HEK293T (cell line): Measurements from ENCODE around the gene TREX2.

Experiments used
- CTCF ChIA-PET: fragments of 350-600 bp; formaldehyde crosslinking; extraction: SDS; loops from one replicate; lab custom pipeline; 2021; ENCODE audit warnings: antibody characterized with exemption, inconsistent platforms; lab: Yijun Ruan, JAX
- POLR2A ChIA-PET: fragments of 350-600 bp; formaldehyde crosslinking; extraction: SDS; loops from one replicate; lab custom pipeline; 2020; ENCODE audit warnings: antibody characterized with exemption, inconsistent platforms; lab: Yijun Ruan, JAX
- DNase-seq: peaks from one replicate; pipeline ENCODE4 v3.0.0; 2012; ENCODE audit warnings: mixed read lengths; ENCODE audit errors: extremely low spot score
- ARNT ChIP-seq: fragments of 450-650 bp; IDR thresholded peaks from 2 replicates; pipeline ENCODE4 v1.6.1; 2017; ENCODE audit warnings: mild to moderate bottlenecking
- BHLHE40 ChIP-seq: fragments of 450-650 bp; IDR thresholded peaks from 2 replicates; pipeline ENCODE4 v1.6.1; 2016; ENCODE audit warnings: mild to moderate bottlenecking, moderate library complexity, borderline replicate concordance
- CTBP1 ChIP-seq: fragments of 450-650 bp; IDR thresholded peaks from 2 replicates; pipeline ENCODE4 v1.6.1; 2016; ENCODE audit warnings: borderline replicate concordance
- ELF4 ChIP-seq: fragments of 450-650 bp; IDR thresholded peaks from 2 replicates; pipeline ENCODE4 v1.6.1; 2017; ENCODE audit warnings: antibody characterized with exemption
- FOXA1 ChIP-seq: fragments of 450-650 bp; IDR thresholded peaks from 2 replicates; pipeline ENCODE4 v1.6.1; 2016; ENCODE audit warnings: mild to moderate bottlenecking
- FOXK2 ChIP-seq: fragments of 450-650 bp; IDR thresholded peaks from 2 replicates; pipeline ENCODE4 v1.6.1; 2016; ENCODE audit warnings: mild to moderate bottlenecking
- FOXM1 ChIP-seq: fragments of 450-650 bp; IDR thresholded peaks from 2 replicates; pipeline ENCODE4 v1.6.1; 2017; ENCODE audit warnings: mild to moderate bottlenecking, borderline replicate concordance
- HDGF ChIP-seq: fragments of 450-650 bp; IDR thresholded peaks from 2 replicates; pipeline ENCODE4 v1.6.1; 2017; ENCODE audit warnings: antibody characterized with exemption, borderline replicate concordance
- L3MBTL2 ChIP-seq: fragments of 450-650 bp; conservative IDR thresholded peaks from 2 replicates; pipeline ENCODE4 v1.6.1; 2016; ENCODE audit warnings: mild to moderate bottlenecking
- LEF1 ChIP-seq: fragments of 450-650 bp; IDR thresholded peaks from 2 replicates; pipeline ENCODE4 v1.6.1; 2017; ENCODE audit warnings: mild to moderate bottlenecking, borderline replicate concordance
- NFRKB ChIP-seq: fragments of 450-650 bp; IDR thresholded peaks from 2 replicates; pipeline ENCODE4 v1.6.1; 2016; ENCODE audit warnings: mild to moderate bottlenecking, moderate library complexity
- SP1 ChIP-seq: fragments of 450-650 bp; IDR thresholded peaks from 2 replicates; pipeline ENCODE4 v1.6.1; 2017
- SUZ12 ChIP-seq: fragments of 450-650 bp; IDR thresholded peaks from 2 replicates; pipeline ENCODE4 v1.6.1; 2016; ENCODE audit warnings: mild to moderate bottlenecking
- TARDBP ChIP-seq: fragments of 450-650 bp; IDR thresholded peaks from 2 replicates; pipeline ENCODE4 v1.6.1; 2016
- ZNF384 ChIP-seq: fragments of 450-650 bp; IDR thresholded peaks from 2 replicates; pipeline ENCODE4 v1.6.1; 2016
- TF ChIP-seq, protein P1 (sequence below): fragments of 450-650 bp; IDR thresholded peaks from 2 replicates; pipeline ENCODE4 v1.6.1; 2016

The TREX2 gene

DNA sequence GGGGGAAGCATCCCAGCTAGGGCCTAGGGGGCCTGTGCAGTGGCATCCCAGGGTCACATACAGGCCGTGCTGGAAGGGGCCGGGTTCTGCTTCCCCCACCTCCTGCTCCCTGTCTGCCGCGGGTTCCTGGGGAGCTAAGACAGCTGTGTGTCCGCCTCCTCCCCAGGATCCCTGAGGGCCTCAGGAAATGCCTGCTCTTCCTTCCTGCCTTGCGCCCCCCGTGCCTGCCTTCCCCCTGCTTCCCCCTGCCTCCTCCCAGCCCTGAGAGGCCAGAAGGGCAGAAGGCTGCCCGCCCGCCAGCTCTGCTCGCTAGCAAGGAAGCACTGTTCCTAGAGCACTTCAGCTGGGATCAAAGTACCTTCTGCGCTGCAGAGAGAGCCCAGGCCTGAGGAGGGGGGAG is 46.1 kb upstream of the TREX2 start:
- CTCF ChIA-PET = interaction anchor here (0.7 kb wide), 1 partner anchor 53 kb away, joined by 3 read pairs; no protein-coding TSS in a partner anchor
- POLR2A ChIA-PET = no interaction called here
- TF ChIP-seq HDGF (no peak), L3MBTL2 (no peak), ARNT (no peak), LEF1 (no peak), ZNF384 (no peak), ELF4 (no peak), SUZ12 (no peak)
- no peak for DNase-seq

DNA sequence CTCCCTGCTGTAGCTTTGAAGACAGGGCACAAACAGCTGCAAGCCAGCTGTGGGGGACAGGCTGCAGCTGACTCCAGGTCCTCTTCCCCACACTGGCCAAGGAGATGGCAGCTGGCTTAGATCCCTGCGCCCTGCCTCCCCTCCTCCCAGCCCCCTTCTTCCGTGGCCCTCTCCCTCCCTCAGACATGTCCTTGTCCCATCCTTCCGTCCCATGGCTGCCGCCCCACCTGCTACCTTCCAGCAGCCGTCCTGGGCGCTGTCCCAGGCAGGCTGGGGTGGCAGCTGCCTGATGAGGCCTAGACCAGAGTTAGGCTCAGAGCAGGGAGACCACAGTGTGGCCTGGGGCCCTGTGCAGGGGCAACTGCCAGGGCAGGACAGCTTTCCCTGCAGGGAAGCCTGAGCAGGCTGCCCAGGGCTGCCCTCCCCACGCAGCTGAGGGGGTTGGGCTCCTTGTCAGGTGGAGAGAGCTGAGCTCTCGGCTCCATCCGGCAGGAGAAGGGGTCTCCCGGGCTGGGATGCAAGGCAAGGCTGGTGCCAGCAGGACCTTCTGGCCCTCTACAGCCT is 45.6 kb upstream of the TREX2 start:
- no peak for TF ChIP-seq ARNT
- TF ChIP-seq, protein P1, sequence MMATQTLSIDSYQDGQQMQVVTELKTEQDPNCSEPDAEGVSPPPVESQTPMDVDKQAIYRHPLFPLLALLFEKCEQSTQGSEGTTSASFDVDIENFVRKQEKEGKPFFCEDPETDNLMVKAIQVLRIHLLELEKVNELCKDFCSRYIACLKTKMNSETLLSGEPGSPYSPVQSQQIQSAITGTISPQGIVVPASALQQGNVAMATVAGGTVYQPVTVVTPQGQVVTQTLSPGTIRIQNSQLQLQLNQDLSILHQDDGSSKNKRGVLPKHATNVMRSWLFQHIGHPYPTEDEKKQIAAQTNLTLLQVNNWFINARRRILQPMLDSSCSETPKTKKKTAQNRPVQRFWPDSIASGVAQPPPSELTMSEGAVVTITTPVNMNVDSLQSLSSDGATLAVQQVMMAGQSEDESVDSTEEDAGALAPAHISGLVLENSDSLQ = no peak
- no peak for TF ChIP-seq SUZ12
- no peak for TF ChIP-seq ELF4
- TF ChIP-seq FOXM1 = no peak
- no peak for TF ChIP-seq BHLHE40
- no peak for TF ChIP-seq SP1
- TF ChIP-seq LEF1 = no peak
- no peak for TF ChIP-seq NFRKB
- TF ChIP-seq TARDBP = no peak
- TF ChIP-seq ZNF384 = no peak
- no peak for TF ChIP-seq L3MBTL2
- no peak for TF ChIP-seq CTBP1
- CTCF ChIA-PET = interaction anchor here (0.7 to 1.7 kb wide), 2 partner anchors 21 to 53 kb away, joined by 3 to 5 read pairs; partner anchors contain the start of gene HAUS7
- DNase-seq = no peak
- POLR2A ChIA-PET = no interaction called here

DNA sequence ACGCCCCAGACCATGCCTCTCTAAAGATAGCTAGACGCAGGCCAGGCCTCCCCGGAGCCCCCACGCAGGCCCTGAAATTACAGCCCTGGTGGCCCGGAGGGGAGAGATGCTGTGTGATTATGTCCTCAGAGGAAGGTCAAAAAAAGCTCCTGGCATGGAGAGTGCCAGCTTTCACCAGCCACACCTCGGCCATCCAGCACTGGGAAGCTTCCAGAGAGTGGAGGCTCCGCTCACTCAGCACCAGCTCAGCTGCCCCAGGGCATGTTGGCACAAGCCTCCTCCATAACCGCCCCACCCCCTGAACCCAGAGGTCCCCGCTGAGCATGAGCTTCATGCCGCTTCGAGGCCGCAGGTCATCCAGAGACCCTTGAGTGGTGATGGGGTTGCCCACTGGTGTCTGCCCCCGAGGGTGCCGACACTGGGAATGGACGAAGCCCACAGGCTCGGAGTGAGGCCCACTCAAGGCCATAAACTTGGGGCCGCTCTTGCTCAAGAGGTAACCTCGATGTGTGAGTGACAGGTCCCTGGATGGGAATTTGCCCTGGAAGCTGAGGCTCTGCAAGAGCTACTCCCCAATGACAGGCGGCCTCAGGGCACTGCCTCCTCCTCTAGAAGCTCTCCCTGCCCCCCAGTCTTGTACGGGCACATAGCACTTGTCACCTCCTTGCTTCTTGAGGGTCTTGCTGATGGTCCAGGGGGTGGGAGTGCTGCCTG is 44.5 kb upstream of the TREX2 start:
- ChIA-PET CTCF (interaction anchor here (0.7 to 1.7 kb wide), 4 partner anchors 8 to 179 kb away, joined by 3 to 6 read pairs (median 4); partner anchors contain the start of gene HAUS7), POLR2A (no interaction called here)
- DNase-seq = no peak
- TF ChIP-seq ARNT (no peak), TARDBP (no peak)

DNA sequence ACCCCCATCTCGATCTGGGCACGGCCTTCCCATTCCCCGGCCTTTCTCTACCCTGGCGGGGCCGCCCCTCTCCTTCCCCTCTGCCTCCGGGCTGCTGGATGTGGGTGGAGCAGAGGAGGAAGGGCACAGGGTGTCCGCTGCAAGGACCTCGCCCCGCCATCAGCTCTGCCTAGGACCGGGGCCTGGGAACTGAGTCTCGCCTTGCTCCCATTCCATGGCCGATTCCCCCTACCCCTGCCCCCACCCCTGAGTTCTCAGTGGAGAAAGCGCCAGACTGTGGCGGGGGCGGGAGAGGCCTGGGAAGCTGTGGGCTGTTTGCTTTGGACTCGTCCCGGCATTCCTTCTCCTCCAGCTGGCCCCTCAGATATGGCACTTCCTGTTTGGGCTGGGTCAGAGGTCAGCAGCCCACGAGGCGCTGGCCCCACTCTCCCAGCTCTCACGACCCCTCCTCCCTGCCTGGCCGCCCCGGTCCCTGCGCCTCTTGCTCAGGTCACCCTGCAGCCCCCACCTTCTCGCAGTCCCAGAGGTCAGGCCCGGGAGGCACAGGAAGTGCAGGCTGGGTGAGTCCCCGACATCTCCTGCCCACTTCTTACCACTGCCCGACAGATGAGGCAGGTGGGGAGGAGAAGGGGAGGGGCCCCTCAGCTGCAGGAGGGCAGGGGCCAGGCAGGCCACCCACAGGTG is 42.5 kb upstream of the TREX2 start:
- ChIA-PET POLR2A (no interaction called here), CTCF (no interaction called here)
- TF ChIP-seq, protein P1 = no peak
- DNase-seq = no peak

DNA sequence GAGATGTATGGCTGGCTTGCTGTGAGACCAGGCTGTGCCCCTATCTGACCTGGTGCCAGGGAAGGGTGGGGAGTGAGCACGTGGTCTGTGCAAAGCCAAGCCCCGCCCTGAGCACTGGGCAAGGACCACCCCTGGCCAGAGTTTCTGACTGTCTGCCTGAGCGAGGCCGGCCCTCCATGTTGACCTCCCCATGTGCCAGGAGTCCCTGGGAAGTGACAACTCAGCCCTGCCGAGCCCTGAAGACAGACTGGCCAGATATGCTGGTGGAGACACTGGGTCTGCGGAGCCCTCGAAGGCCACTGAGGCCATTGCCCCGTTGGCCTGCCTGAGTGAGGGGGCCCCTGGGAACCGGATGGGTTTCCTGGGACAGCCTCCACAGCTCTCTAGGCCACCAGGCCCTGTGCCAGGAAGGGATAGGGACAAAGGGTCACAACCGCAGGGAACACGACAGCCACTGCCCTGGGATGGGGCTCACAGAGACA is 41.8 kb upstream of the TREX2 start:
- POLR2A ChIA-PET = no interaction called here
- TF ChIP-seq CTBP1 (no peak), ARNT (no peak), HDGF (no peak), SUZ12 (no peak), BHLHE40 (no peak), SP1 (no peak), L3MBTL2 (no peak), NFRKB (no peak), ZNF384 (no peak)
- CTCF ChIA-PET = no interaction called here
- DNase-seq = no peak

DNA sequence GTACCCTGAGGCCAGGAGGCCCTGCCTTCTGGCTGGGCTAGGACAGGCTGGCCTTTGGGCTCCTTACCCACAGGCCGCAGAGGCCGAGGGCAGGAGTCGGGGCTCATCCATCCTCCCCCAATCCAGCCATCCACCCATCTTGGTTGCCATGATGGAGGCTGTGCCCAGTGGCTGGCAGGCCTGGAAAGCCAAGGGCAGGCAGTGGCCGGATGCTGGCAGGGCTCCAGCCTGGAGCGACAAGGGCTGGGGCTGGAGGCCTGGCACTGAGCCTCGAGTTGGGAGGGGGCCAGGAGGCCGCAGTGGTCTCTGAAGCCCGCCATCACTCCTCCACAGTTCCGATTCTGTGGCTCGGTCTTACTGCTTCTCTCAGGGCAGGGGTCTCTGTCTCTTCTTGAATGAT is 40.3 kb upstream of the TREX2 start:
- POLR2A ChIA-PET = no interaction called here
- CTCF ChIA-PET = no interaction called here
- DNase-seq = no peak
- TF ChIP-seq HDGF = no peak
- no peak for TF ChIP-seq ZNF384
- no peak for TF ChIP-seq BHLHE40
- TF ChIP-seq TARDBP = no peak
- no peak for TF ChIP-seq ARNT
- no peak for TF ChIP-seq ELF4
- TF ChIP-seq, protein P1 = no peak
- no peak for TF ChIP-seq SUZ12
- no peak for TF ChIP-seq NFRKB
- no peak for TF ChIP-seq SP1
- TF ChIP-seq FOXK2 = no peak
- no peak for TF ChIP-seq CTBP1
- no peak for TF ChIP-seq FOXM1
- no peak for TF ChIP-seq L3MBTL2
- TF ChIP-seq LEF1 = no peak
- no peak for TF ChIP-seq FOXA1
